IMR-90 (cell line): ENCODE measurements around the gene DCTD. TPM values are rescaled to one million over a fixed set of nuclear protein-coding genes. Genes with fewer than 3 reads are reported as not detected.

ENCODE experiments used
- ATAC-seq: fragments of 200-7000 bp; cut with Tn5 transposase; 2 replicates; pipeline ENCODE4 v1.9.1; 2020; ENCODE audit warnings: low read depth, mild to moderate bottlenecking, moderate library complexity
- BruUV-seq: library from RNA; stranded (reverse); fragments of 400-500 nt; replicated peaks from 2 replicates; lab custom pipeline; 2021; lab: Mats Ljungman, UMichigan
- CTCF ChIA-PET: fragments of 300-600 bp; formaldehyde crosslinking; extraction: SDS; loops from one replicate; lab custom pipeline; 2021; ENCODE audit warnings: antibody characterized with exemption; lab: Yijun Ruan, JAX
- POLR2A ChIA-PET: fragments of 300-600 bp; sonication (Branson Sonifier 250); formaldehyde crosslinking; loops from one replicate; lab custom pipeline; 2022; ENCODE audit warnings: antibody characterized with exemption; ENCODE audit not compliant: unreplicated experiment; lab: Charles Lee
- DNase-seq: peaks from one replicate; pipeline ENCODE4 v3.0.0; 2013
- H2AFZ ChIP-seq: replicated peaks from 2 replicates; pipeline ENCODE3; 2013; ENCODE audit warnings: low read length, mild to moderate bottlenecking; ENCODE audit not compliant: poor library complexity
- H2AK5ac ChIP-seq: 2 replicates; pipeline ENCODE4 v1.6.1; 2013; ENCODE audit warnings: low read depth, low read length, inconsistent platforms
- H2AK9ac ChIP-seq: replicated peaks from 2 replicates; pipeline ENCODE3; 2013; ENCODE audit warnings: mild to moderate bottlenecking, low read depth, low read length, moderate library complexity; ENCODE audit not compliant: poor library complexity
- H2BK120ac ChIP-seq: 2 replicates; pipeline ENCODE4 v1.6.1; 2013; ENCODE audit warnings: low read depth, low read length, inconsistent platforms
- H2BK15ac ChIP-seq: 3 replicates; pipeline ENCODE4 v1.6.1; 2013; ENCODE audit warnings: low read depth, low read length, inconsistent platforms
- H2BK20ac ChIP-seq: 2 replicates; pipeline ENCODE4 v1.6.1; 2013; ENCODE audit warnings: low read depth, mild to moderate bottlenecking, inconsistent platforms, low read length, moderate library complexity
- H2BK5ac ChIP-seq: 2 replicates; pipeline ENCODE4 v1.6.1; 2013; ENCODE audit warnings: mild to moderate bottlenecking, low read depth, low read length, inconsistent platforms; ENCODE audit not compliant: poor library complexity, severe bottlenecking
- H3K14ac ChIP-seq: replicated peaks from 2 replicates; pipeline ENCODE4 v1.6.1; 2013; ENCODE audit warnings: low read depth, low read length, inconsistent platforms
- H3K18ac ChIP-seq: 2 replicates; pipeline ENCODE4 v1.6.1; 2013; ENCODE audit warnings: low read depth, low read length, control low read depth
- H3K23ac ChIP-seq: 2 replicates; pipeline ENCODE4 v1.6.1; 2013; ENCODE audit warnings: low read depth, low read length, inconsistent platforms
- H3K27ac ChIP-seq: 2 replicates; pipeline ENCODE4 v1.5.1; 2013; ENCODE audit warnings: mild to moderate bottlenecking, control low read depth, low read length; ENCODE audit not compliant: insufficient read depth
- H3K27me3 ChIP-seq: 2 replicates; pipeline ENCODE4 v1.6.1; 2013; ENCODE audit warnings: low read length; ENCODE audit not compliant: control insufficient read depth, insufficient read depth
- H3K36me3 ChIP-seq: 2 replicates; pipeline ENCODE4 v1.6.1; 2013; ENCODE audit warnings: low read length, mixed read lengths; ENCODE audit not compliant: control insufficient read depth, insufficient read depth
- H3K4ac ChIP-seq: 2 replicates; pipeline ENCODE4 v1.6.1; 2013; ENCODE audit warnings: low read depth, low read length, inconsistent platforms
- H3K4me1 ChIP-seq: 2 replicates; pipeline ENCODE4 v1.6.1; 2013; ENCODE audit warnings: low read length, mixed read lengths; ENCODE audit not compliant: control insufficient read depth, insufficient read depth
- H3K4me2 ChIP-seq: 2 replicates; pipeline ENCODE4 v1.6.1; 2013; ENCODE audit warnings: low read depth, mild to moderate bottlenecking, control low read depth, low read length, moderate library complexity
- H3K4me3 ChIP-seq: 2 replicates; pipeline ENCODE4 v1.5.1; 2013; ENCODE audit warnings: low read depth, mild to moderate bottlenecking, control low read depth, low read length, moderate library complexity; ENCODE audit not compliant: insufficient read depth
- H3K56ac ChIP-seq: 2 replicates; pipeline ENCODE4 v1.6.1; 2013; ENCODE audit warnings: low read length, inconsistent platforms; ENCODE audit not compliant: insufficient read depth; ENCODE audit errors: extremely low read depth
- H3K79me1 ChIP-seq, 2 experiments: 2 replicates each; pipeline ENCODE4 v1.6.1; 2013; ENCODE audit warnings: low read length in 2 of 2, inconsistent platforms in 1 of 2, low read depth in 1 of 2
- H3K9ac ChIP-seq: 2 replicates; pipeline ENCODE4 v1.6.1; 2013; ENCODE audit warnings: low read depth, low read length, control low read depth
- H3K9me1 ChIP-seq: 2 replicates; pipeline ENCODE4 v1.6.1; 2013; ENCODE audit warnings: low read length, inconsistent platforms; ENCODE audit not compliant: insufficient read depth
- H3K9me3 ChIP-seq: 2 replicates; pipeline ENCODE4 v1.6.1; 2013; ENCODE audit warnings: low read length; ENCODE audit not compliant: control insufficient read depth, insufficient read depth
- H4K20me1 ChIP-seq: 2 replicates; pipeline ENCODE4 v1.6.1; 2013; ENCODE audit warnings: low read length, inconsistent platforms; ENCODE audit not compliant: insufficient read depth
- H4K5ac ChIP-seq: 2 replicates; pipeline ENCODE4 v1.6.1; 2013; ENCODE audit warnings: mild to moderate bottlenecking, low read depth, low read length, control low read depth
- H4K8ac ChIP-seq, 2 experiments: 2 replicates each; pipeline ENCODE4 v1.6.1; 2013; ENCODE audit warnings: low read depth in 2 of 2, low read length in 2 of 2, control low read depth in 1 of 2, inconsistent platforms in 1 of 2
- H4K91ac ChIP-seq: 2 replicates; pipeline ENCODE4 v1.6.1; 2013; ENCODE audit warnings: low read depth, low read length, inconsistent platforms; ENCODE audit not compliant: insufficient read depth
- CHD1 ChIP-seq: IDR thresholded peaks from 2 replicates; pipeline ENCODE4 v1.6.1; 2012; ENCODE audit warnings: low read depth, low read length, improper control_type of control experiment
- FOS ChIP-seq: fragments of 150-350 bp; IDR thresholded peaks from 2 replicates; pipeline ENCODE4 v1.6.1; 2016; ENCODE audit warnings: low read depth, low read length
- MAZ ChIP-seq: IDR thresholded peaks from 2 replicates; pipeline ENCODE4 v1.6.1; 2012; ENCODE audit warnings: low read depth, mild to moderate bottlenecking, low read length, improper control_type of control experiment, moderate library complexity, borderline replicate concordance
- MXI1 ChIP-seq: IDR thresholded peaks from 2 replicates; pipeline ENCODE4 v1.6.1; 2012; ENCODE audit warnings: low read depth, mild to moderate bottlenecking, low read length, moderate library complexity, borderline replicate concordance
- RCOR1 ChIP-seq: IDR thresholded peaks from 2 replicates; pipeline ENCODE4 v1.6.1; 2012; ENCODE audit warnings: mild to moderate bottlenecking, low read length, improper control_type of control experiment; ENCODE audit not compliant: insufficient replicate concordance
- SMC3 ChIP-seq: fragments of 150-350 bp; IDR thresholded peaks from 2 replicates; pipeline ENCODE4 v1.6.1; 2016; ENCODE audit warnings: low read depth, mild to moderate bottlenecking, antibody characterized with exemption, low read length, moderate library complexity
- WGBS, 2 experiments: methylation state at CpG; one replicate each; pipeline versions ENCODE4 v1.1.5 to v1.1.7; 2013; ENCODE audit warnings: missing lambda C conversion rate in 2 of 2; ENCODE audit not compliant: insufficient read length in 1 of 2; ENCODE audit errors: extremely low coverage in 2 of 2; 5-methylcytosine and 5-hydroxymethylcytosine counted together
- dilution Hi-C: fragments of 300-500 bp; cut with HindIII; formaldehyde crosslinking; loops from one replicate; pipeline ENCODE4 v1.14.3; 2018; ENCODE audit warnings: low sequenced_read_pairs; ENCODE audit not compliant: unreplicated experiment
- in situ Hi-C: fragments of 300-500 bp; cut with MboI; formaldehyde crosslinking; loops from 3 replicates; pipeline ENCODE4 v1.14.3; 2019; ENCODE audit warnings: low sequenced_read_pairs, inconsistent platforms, mixed read lengths
- intact Hi-C: fragments of 100-400 bp; cut with micrococcal nuclease; formaldehyde crosslinking; loops from 2 replicates; pipeline ENCODE4 v1.10.0; 2022
- polyA plus RNA-seq, 3 experiments: library from polyadenylated mRNA; depleted of rRNA; stranded (reverse); fragments of >200 nt; gene quantifications; 2 replicates each; pipeline ENCODE4 v1.2.3, GENCODE V29; 2012; ENCODE audit warnings: low replicate concordance in 1 of 3
- total RNA-seq: library from RNA; depleted of rRNA; stranded (reverse); fragments of >200 nt; gene quantifications from 2 replicates; pipeline ENCODE4 v1.2.3, GENCODE V29; 2012
- TF ChIP-seq, protein P1 (sequence below): fragments of 150-350 bp; IDR thresholded peaks from 2 replicates; pipeline ENCODE4 v1.6.1; 2017; ENCODE audit warnings: mild to moderate bottlenecking, antibody characterized with exemption, low read length, low read depth
- TF ChIP-seq, protein P2 (sequence below): conservative IDR thresholded peaks from 2 replicates; pipeline ENCODE4 v1.5.1; 2012; ENCODE audit warnings: mild to moderate bottlenecking, low read depth, low read length, improper control_type of control experiment

The DCTD gene
- total and polyA plus RNA-seq, 2 of the 4 experiments (the other 2 are of a cell fraction): 90.3 to 127 TPM

DNA sequence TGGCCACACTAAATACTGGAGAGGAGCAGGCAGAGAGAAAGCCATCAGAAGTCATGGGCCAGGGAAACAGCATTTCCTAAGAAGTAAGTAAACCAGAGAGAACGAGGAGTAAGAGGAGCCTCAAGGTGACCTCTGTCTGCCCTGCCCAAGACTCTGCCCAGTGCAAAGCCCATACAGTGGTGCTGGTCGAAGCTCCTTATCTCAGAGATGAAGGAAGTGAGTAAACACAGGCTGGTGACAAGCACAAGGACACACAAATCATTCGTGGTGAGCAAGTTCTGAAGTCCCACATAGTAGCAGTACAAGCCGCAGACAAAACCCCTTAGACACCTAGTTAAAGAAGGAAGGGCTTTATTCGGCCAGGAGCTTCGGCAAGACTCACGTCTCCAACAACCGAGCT is 62.7 kb downstream of the DCTD start:
- Histone ChIP-seq H2BK120ac (no peak overlapping the region), H3K9me3 (peaks cover 10% of the 10 kb centered on the region), H4K91ac (no peak overlapping the region), H3K36me3 (no peaks in the 10 kb centered on the region), H2AK9ac (no peak overlapping the region), H3K56ac (no peak overlapping the region), H2BK15ac (no peak overlapping the region), H4K5ac (no peak overlapping the region), H4K20me1 (no peaks in the 10 kb centered on the region), H3K4me2 (no peak overlapping the region), H3K27me3 (peaks cover 1% of the 10 kb centered on the region; the same call in 1 of the 2 replicates), H3K4ac (no peak overlapping the region), H3K9ac (no peak overlapping the region), H3K27ac (no peak overlapping the region), H3K79me1 (no peaks in the 10 kb centered on the region), H2AFZ (no peak overlapping the region), H3K4me1 (no peaks in the 10 kb centered on the region), H2BK5ac (no peak overlapping the region), H2AK5ac (no peak overlapping the region), H4K8ac (no peak overlapping the region), H3K4me3 (no peak overlapping the region), H2BK20ac (no peak overlapping the region), H3K9me1 (no peaks in the 10 kb centered on the region), H3K23ac (no peak overlapping the region), H3K14ac (no peak overlapping the region), H3K18ac (no peak overlapping the region)
- in situ Hi-C loops: no loop called here
- intact Hi-C loops: no loop called here
- BruUV-seq: no TSS peak
- TF ChIP-seq CHD1 (no peak), MXI1 (no peak), SMC3 (no peak), RCOR1 (no peak), MAZ (no peak), FOS (no peak)
- TF ChIP-seq, protein P1, sequence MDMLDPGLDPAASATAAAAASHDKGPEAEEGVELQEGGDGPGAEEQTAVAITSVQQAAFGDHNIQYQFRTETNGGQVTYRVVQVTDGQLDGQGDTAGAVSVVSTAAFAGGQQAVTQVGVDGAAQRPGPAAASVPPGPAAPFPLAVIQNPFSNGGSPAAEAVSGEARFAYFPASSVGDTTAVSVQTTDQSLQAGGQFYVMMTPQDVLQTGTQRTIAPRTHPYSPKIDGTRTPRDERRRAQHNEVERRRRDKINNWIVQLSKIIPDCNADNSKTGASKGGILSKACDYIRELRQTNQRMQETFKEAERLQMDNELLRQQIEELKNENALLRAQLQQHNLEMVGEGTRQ: no peak
- TF ChIP-seq, protein P2, sequence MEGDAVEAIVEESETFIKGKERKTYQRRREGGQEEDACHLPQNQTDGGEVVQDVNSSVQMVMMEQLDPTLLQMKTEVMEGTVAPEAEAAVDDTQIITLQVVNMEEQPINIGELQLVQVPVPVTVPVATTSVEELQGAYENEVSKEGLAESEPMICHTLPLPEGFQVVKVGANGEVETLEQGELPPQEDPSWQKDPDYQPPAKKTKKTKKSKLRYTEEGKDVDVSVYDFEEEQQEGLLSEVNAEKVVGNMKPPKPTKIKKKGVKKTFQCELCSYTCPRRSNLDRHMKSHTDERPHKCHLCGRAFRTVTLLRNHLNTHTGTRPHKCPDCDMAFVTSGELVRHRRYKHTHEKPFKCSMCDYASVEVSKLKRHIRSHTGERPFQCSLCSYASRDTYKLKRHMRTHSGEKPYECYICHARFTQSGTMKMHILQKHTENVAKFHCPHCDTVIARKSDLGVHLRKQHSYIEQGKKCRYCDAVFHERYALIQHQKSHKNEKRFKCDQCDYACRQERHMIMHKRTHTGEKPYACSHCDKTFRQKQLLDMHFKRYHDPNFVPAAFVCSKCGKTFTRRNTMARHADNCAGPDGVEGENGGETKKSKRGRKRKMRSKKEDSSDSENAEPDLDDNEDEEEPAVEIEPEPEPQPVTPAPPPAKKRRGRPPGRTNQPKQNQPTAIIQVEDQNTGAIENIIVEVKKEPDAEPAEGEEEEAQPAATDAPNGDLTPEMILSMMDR: no peak
- no peak for DNase-seq
- no peak for ATAC-seq
- WGBS, 2 experiments: no CpG with 5 or more reads among the region's 8 CpGs
- ChIA-PET CTCF (no interaction called here), POLR2A (no interaction called here)
- dilution Hi-C loops: no loop called here
